ENCODE data around the gene PPP6R3.

The PPP6R3 gene

DNA sequence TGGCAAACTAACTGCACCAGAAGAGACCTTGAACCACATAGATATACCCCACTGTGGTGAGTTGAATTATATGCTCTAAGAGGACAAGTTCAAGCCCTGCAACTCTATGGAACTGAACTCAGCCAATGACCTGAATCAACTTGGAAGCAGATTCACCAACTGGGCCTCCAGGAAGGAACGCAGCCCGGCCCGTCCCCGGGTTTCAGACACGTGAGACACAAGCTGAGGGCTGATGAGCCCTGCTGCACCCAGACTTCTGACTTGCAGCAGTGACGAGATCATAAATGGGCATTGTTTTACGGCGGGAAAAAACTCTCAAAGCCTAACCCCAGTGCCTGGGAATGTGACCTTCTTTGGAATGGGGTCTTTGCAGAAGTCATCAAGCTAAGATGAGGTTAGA is 195.3 kb downstream of the PPP6R3 start:
- DNase-seq, result no peak

DNA sequence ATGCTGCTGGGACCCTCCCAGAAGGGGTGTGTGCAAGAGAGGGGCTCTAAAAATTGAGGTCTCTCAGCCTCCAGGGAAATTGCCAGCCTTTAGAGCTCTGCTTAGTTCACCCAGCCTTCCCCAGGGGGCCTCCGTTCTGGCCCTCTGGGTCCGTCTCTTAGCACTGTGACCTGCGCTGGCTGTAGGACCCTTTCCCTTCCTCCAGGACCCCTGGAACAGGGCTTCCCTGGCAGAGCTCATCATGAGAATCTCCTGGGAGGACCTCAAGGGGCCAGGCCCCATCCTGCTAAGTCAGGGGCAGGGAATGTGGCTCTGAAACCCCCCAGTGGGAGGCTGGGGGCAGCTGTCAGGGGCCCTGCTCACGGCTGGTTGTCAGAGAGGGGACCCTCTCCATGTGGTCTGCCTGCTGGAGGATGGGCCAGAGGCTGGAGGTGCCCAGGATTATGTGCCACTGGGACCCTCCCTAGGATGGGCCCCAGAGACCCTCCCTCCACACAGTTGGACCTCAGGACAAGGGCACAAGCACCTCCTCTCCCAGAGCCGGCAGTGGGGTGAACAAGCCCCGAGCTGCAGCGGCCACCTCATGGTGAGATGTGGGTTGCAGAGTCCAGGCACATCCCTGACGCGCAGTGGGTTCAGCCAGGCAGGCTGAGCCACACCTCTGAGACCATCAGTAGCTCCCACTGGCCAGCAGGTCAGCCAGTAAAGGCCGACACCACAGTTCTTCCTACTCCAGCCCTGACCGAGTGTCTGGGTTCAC is 196.6 kb downstream of the PPP6R3 start:
- no peak for DNase-seq

GRCh38 chr11:68658097-68658496 is 197.5 kb downstream of the PPP6R3 start:
- DNase-seq, result no peak

DNA sequence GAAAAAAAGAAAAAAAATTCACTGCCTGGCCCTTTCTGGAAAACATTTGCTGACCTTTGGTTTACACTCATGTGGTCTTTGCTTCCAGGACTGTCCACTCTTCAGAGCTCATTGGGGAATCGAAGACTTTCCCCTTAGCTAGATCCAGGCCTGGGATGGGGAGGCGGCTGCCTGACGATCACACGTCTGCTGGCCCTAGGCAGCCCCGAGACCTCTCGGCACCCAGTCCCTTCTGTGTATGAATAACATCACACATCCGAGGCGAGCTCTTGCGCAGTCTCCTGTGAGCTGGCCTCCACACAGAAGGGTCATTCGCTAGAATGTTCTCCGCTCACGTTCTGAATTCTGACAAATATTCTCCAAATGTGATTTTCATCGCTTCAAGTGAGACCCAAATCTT is 198.1 kb downstream of the PPP6R3 start:
- no peak for DNase-seq

GRCh38 chr11:68659158-68659921 is 198.8 kb downstream of the PPP6R3 start:
- DNase-seq, result peak; percentile 88

GRCh38 chr11:68660066-68660810 is 199.7 kb downstream of the PPP6R3 start:
- DNase-seq, result no peak

DNA sequence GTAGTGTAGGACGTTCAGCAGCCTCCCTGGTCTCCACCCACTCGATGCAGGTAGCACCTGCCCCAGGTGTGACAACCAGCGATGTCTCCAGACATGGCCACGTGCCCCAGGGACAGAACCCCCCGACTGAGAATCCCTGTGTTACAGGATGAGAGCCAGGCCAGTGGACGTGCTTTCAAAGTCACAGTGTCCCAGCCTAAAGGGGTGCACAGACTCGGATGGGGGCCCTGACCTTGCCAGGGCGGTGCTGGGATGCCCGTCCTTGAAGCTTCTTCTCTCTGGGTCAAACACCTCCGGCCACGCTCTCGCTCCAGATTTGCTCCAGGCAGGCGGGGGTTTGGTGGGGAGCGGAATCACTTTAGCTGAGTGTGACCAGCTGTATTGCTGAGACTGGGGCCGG is 200.5 kb downstream of the PPP6R3 start:
- no peak for DNase-seq

DNA sequence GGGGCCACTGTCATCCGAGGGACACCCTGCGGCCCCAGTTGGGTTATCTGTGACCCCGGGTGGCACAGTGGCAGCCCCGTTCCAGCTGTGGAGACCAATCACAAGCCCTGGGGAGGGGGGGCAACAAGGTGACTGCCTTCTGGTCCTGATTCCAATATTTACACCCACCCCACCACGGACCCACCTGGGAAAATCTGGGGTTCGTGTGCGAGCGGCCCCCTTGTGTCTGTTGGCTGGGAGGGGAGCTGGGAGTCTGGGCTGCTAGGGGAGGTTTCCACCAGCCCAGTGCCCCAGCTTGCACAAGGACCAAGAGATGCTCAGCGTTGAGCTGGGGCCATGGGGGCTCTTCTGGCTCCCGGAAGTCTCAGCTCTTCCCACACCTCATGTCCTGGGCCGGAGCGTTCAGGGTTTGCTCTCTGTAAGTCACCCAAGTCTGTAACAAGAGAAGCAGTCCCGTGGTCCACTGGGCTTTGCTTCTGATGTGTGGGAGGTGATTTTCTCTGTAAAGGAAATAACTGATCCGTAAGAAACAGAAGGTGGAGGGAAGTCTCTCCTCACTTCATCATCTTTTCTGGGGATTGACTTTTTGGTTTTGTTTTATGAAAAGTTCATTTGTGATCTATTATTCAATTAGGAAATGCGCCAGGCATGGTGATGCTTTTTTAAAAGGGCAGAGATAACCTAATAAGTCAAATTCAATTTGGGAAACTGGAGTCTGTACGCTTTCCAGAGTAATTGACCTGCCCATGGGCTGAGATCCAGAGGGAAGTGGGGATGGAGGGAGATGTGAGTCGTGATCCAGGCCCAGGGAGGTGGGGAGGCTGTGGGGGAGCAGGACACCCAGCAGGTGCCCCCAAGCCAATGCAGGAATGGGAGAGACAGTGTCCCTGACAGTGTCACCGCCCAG is 201.4 kb downstream of the PPP6R3 start:
- DNase-seq, result no peak

DNA sequence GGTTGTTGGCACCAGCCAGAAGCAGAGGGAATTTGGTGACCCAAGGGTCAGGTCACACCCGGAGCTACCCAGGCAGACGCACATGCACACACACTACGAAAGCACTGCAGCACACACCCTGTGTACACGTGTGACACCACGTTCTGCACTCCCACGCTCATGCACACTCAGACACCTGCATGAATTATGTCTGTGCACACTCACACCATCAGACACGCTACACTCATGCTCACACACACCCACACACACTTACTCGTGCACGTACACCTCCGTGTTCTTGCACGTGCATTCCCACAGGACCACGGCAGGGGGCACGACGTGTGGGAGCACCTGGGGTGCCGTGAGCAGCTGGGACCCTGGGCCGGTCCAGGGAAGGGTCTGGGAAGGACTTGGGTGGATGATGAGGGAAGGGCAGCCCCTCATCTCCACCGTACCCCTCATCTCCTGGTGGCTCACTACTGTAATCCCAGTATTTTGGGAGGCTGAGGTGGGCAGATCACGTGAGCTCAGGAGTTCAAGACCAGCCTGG is 203.0 kb downstream of the PPP6R3 start:
- DNase-seq, result no peak

GRCh38 chr11:68664141-68664540 is 203.6 kb downstream of the PPP6R3 start:
- DNase-seq, result no peak

DNA sequence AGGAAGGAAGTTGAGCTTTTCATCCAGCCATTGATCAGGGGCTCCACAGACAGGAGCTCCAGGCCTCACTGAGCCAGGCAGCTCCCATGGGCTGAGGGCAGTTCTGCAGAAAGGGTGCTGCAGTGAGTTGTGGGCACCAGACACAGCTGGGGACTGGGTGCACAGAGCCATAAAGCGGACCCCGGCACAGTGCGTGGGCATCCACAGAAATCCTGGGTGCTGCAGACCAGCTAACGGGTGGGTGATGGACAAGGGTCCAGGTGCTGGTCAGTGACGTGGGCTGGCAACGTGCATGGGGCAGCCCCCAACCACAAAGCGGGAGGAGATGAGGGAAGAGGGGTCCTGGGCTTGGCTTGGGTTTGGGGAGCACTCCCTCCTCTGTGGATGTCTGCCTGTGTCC is 204.4 kb downstream of the PPP6R3 start:
- DNase-seq, result no peak
